MM.1S (cell line): Measurements from ENCODE around the gene SLC25A22.

ENCODE experiments used
- EZH2 ChIP-seq: fragments of 300-600 bp; sonication (generic); optimal IDR thresholded peaks from 2 replicates; pipeline ENCODE3; 2017; ENCODE audit warnings: low read depth, mild to moderate bottlenecking, antibody characterized with exemption, low read length, mixed read lengths
- EZH2phosphoT487 ChIP-seq: fragments of 300-600 bp; sonication (generic); IDR thresholded peaks from 2 replicates; pipeline ENCODE4 v1.6.1; 2018; ENCODE audit warnings: antibody characterized with exemption, low read length
- TF ChIP-seq, protein P1 (sequence below): fragments of 300-600 bp; sonication (generic); IDR thresholded peaks from 2 replicates; pipeline ENCODE4 v1.5.1; 2016; ENCODE audit warnings: antibody characterized with exemption, low read length, mixed read lengths

DNA sequence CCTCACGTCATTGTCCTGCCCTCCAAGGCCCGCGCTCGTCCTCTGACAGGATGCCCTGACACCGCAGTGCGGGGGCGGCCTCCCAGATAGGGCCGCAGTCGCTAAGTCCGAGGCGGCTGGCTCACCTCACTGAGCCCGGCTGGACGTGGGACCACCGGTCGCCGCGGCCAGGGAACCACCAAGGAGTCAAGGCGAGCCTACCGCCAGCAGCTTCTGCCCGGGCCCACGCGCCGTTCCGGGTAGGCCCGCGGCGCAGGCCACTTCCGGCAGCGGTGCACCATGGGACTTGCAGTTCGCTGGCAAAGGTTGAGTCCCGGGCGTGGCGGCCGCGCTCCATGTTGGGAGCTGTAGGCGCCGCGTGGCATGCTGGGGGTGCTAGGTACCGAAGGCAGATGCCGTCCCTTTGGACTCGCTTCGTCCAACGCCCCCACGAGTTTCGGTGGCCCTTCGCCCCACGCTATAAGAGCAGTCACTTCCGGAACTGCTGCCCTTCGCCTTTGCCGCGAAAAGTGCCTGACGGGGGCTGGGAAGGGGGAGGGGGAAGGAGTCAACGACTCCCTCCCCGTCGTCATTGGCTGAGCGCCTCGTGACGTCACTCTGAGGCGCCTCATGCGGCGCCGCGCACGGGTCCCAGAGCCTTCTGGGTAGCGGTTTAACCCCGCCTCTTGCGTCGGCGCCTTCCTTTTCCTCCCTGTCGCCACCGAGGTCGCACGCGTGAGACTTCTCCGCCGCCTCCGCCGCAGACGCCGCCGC is 11.4 kb upstream of the SLC25A22 start, which contains the start of gene RPLP2:
- TF ChIP-seq, protein P1, sequence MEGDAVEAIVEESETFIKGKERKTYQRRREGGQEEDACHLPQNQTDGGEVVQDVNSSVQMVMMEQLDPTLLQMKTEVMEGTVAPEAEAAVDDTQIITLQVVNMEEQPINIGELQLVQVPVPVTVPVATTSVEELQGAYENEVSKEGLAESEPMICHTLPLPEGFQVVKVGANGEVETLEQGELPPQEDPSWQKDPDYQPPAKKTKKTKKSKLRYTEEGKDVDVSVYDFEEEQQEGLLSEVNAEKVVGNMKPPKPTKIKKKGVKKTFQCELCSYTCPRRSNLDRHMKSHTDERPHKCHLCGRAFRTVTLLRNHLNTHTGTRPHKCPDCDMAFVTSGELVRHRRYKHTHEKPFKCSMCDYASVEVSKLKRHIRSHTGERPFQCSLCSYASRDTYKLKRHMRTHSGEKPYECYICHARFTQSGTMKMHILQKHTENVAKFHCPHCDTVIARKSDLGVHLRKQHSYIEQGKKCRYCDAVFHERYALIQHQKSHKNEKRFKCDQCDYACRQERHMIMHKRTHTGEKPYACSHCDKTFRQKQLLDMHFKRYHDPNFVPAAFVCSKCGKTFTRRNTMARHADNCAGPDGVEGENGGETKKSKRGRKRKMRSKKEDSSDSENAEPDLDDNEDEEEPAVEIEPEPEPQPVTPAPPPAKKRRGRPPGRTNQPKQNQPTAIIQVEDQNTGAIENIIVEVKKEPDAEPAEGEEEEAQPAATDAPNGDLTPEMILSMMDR: no peak
- TF ChIP-seq EZH2 (no peak), EZH2phosphoT487 (no peak)
